ENCODE results near the gene SGMS1.
A peak's percentile ranks its signal among the peaks of the same experiment; 100 is the strongest.
"Not testable (repeated sequence)": the region's sequence is repeated elsewhere in the genome, so short reads cannot be mapped to it uniquely, and the experiment has no call there.

Gene SGMS1

GRCh38 chr10:50358925-50359687 is 264.6 kb downstream of the SGMS1 start:
- DNase-seq, result no peak

DNA sequence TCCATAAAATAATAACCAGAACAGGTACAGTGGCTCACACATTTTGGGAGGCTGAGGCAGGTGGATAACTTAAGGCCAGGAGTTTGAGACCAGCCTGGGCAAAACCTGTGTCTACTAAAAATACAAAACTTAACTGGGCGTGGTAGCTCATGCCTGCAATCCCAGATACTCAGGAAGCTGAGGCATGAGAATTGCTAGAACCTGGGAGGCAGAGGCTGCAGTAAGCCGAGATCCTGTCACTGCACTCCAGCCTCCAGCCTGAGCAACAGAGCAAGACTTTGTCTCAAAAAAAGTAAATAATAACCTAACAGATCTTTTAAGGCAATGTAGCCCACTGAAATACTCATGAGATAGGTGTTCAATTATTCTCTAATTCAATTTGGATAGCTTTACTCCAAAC is 265.3 kb downstream of the SGMS1 start:
- DNase-seq, result no peak

DNA sequence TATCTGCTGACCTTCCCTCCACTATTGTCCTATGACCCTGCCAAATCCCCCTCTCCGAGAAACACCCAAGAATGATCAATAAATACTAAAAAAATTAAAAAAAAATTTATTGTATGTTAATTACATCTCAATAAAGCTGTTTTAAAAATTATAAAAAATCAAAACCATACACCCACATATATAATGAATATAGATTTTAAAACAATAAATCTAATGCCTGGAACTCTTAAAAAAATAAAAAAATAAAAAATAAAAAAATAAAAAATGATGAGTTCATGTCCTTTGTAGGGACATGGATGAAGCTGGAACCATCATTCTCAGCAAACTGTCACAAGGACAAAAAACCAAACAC is 267.3 kb downstream of the SGMS1 start:
- not testable (repeated sequence) for DNase-seq

- not testable (repeated sequence) for DNase-seq
Measured at GRCh38 chr10:50355693-50356480, 267.9 kb downstream of the SGMS1 start.

GRCh38 chr10:50351483-50352146 is 272.1 kb downstream of the SGMS1 start:
- DNase-seq, result no peak

DNA sequence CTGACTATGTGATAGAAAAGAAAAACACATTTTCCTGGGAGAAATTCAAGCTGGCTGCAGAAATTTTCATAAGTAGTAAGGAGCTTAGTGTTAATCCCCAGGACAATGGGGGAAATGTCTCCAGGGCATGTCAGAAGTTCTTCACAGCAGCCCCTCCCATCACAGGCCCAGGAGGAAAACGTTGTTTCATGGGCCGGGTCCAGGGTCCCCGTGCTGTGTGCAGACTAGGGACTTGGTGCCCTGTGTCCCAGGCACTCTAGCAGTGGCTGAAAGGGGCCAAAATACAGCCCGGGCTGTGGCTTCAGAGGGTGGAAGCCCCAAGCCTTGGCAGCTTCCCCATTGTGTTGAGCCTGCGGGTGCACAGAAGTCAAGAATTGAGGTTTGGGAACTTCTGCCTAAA is 273.4 kb downstream of the SGMS1 start:
- DNase-seq, result no peak

DNA sequence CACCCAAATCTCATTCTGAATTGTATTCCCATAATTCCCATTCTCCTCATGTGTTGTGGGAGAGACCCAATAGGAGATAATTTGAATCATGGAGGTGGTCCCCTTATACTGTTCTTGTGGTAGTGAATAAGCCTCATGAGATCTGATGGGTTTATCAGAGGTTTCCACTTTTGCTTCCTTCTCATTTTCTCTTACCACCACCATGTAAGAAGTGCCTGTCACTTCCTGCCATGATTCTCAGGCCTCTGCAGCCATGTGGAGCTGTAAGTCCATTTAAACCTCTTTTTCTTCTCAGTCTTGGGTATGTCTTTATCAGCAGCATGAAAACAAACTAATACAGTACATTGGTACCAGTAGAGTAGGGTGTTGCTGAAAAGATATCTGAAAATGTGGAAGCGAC is 274.2 kb downstream of the SGMS1 start:
- no peak for DNase-seq

DNA sequence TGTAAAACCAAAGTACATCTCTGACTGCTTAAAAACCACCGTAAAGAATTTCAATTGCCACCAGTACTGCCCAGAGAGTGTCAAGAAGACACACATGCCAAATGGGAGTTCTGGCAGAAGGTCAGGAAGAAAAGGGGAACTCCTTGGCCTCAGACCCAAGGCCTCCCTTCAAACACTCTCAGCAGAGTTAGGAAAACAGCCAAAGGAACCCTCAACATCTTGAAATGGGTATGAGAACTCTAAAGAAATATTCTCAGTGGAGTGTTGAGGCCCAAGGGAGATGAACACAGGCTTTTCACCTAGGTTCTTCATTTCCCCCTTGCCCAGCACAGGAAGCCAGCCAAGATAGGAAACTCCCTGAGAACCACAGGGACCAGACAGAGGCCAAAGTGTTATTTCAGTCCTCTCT is 276.4 kb downstream of the SGMS1 start:
- no peak for DNase-seq

GRCh38 chr10:50346942-50347341 is 276.8 kb downstream of the SGMS1 start:
- no peak for DNase-seq

DNA sequence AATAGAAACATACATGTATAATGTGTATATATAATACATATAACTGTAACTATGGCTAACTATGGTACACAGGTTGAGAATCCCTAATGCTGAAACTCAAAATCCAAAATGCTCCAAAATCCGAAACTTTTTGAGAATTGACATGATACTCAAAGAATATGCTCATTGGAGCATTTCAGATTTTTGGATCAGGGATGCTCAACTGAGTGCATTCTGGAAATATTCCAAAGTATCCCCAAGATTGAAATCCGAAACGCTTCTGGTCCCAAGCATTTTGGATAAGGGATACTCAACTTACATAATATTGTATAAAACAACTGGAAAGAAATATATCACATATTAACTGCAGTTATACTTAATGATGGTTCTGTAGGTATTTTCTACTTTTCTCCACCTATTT is 278.2 kb downstream of the SGMS1 start:
- DNase-seq, result no peak

DNA sequence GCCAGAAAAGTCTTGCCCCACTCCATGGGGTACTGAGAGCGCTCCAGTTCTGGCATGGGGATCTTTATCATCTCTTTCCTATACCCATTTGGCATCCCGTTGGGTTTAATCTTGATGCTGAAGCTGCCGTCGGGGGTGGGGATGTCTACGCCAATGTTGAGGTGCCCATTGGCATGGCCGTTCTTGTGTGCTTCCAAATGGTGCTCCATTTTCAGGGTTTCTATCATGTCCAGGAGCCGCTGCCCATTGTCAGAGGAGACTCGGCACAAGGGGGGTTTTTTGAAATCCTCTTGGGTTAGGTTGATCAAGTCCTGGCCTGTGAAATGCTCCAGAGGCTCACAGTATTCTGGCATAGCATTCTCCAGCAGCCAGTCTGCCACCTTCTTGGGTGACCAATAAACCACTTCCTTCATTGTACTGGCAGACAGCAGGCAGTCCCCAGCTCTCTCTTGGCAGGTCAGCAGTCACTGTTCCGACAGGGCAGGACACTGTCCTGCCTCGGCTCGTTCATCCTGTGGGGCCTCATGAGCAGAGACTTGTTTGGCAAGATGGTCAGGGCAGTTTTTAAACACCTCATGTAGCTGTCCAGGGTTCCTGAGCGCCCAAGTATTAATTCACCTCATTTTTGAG is 279.9 kb downstream of the SGMS1 start:
- DNase-seq, result no peak

GRCh38 chr10:50341987-50342386 is 281.8 kb downstream of the SGMS1 start:
- no peak for DNase-seq

DNA sequence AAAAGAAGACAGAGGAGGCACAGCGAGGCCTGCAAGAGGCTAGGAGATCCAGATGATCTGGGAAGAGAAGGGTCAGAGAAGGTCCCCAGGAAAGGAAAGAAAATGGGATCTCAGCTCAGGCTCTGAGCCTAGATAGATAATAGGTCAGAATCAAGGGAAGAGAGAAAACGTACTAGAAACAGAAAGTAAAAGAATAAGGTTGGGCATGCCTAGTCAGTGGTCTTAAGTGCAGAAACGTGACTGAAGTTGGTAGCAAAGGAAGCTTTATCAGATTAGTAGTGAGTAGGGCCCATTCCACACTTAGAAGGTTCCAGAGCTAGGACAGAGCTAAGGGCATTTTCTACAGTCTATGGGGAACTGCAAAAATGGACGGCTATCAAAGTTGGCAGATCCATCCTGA is 287.6 kb downstream of the SGMS1 start:
- no peak for DNase-seq

DNA sequence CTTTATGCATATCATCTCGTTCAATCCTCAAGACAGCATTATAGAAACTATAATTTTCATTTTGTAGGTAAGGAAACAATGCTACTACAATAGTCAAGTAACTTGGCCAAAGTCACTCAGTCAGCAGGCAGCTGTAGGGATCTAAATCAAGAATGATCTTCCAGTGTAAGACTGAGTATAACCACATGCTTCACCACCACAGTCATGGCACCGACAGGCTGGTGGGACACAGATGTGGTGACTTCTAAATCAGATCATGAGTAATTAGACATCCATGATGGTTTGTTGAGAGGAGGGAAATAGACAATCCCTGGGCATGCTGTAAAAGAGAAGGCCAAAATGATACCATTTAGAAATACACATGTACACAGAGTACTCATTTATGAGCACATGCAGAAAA is 288.4 kb downstream of the SGMS1 start:
- DNase-seq, result no peak

GRCh38 chr10:50334273-50334672 is 289.5 kb downstream of the SGMS1 start:
- no peak for DNase-seq

DNA sequence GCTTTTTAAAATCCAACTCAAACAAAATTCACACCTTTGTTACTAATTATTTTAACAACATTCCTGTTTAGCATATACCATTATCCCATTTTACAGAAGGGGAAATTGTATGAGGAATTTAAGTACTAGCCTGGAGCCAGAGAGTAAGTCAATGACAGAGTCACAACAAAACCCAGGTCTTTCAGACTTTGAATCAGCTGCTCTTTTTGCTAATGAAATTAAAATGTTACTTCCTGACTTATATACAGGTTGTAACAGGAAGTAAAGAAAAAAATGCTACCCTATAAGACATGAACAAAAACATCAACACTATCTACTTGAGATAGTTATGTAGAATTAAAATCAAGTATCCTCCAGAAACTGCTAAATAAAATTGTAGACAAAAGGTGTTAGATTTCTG is 289.9 kb downstream of the SGMS1 start:
- no peak for DNase-seq

DNA sequence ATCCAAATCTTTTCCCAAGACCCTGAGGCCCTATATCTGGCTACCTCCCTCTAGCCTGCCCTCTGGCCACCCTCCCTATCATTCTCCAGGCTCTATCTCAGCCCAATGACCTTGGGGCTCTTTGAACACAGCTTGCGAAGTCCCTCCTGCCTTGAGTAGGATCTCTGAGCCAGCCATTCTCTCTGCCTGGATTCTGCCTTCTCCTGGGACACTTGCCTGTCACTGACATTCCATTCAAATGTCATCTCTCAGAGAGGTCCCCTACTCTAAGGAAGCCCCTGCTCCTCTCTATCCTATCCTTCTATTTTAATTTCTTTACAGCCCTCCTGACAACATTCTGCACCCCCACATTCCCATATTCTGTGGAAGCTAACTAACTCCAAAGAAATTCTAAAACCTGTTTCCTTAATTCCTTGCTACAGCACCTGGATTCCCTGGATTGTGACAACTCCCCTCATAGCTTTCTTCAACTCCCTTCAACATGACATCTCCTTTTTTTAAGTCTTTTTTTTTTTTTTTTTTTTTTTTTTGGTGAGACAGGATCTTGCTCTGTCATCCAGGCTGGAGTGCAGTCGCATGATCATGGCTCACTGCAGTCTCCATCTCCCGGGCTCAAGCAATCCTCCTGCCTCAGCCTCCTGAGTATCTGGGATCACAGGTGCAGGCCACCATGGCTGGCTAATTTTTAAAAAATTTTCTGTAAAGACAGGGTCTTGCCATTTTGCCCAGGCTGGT is 291.5 kb downstream of the SGMS1 start:
- DNase-seq, result no peak

GRCh38 chr10:50331486-50331885 is 292.3 kb downstream of the SGMS1 start:
- DNase-seq, result no peak

- no peak for DNase-seq
Measured at GRCh38 chr10:50326757-50327701, 296.7 kb downstream of the SGMS1 start.

DNA sequence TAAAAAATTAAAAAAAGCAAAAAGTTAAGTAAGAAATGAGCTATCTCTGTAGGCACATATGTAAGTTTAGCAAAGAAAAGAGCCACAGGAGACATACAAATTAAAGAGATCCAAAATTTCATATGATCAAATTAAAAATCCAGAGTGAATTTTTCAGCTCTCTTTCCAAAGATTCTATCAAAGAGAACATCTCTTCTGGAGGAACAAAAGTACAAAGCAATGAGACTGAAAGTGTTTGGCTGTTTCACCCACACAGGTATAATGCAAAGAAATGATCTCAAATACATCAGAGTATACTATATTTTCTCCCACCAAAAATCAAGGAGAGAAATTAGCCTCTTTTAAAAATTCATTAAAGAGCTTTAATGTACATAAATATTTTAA is 297.6 kb downstream of the SGMS1 start:
- DNase-seq, result no peak

DNA sequence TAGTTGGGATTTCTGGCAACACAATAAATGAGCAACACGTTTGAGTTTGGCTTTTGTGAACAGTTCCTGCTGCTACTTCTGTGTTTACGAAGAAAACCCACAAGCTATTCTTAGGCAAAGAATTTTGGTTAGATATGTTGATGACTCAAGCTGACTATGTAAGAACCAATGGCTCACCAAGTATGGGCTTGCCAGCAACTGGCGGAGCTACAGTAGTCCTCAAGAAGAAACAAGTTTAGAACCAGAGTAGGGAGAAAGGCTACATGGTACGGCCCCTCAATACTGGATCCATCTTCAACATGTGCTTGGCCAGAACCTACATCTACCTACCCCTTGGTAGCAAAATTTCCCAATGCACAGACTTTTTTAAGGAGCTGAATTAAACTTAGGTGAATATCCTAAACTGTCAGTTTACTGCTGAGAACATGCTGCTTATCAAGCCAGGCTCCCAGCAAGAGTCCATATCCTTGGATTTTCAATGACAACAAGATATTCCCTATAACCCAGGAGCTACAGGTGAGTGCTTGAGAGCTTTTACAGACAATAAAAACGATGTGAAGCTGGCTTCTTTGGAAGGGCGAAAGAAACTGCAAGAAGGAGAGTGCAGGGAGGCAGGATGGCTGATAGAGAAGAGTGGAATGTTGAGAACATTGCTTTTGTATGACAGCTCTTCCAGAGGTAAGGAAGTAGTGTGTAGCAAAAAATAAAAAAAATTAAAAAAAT is 298.1 kb downstream of the SGMS1 start:
- peak; percentile 1 for DNase-seq

All from CD4-positive, alpha-beta T cell treated with Interferon gamma for 1 hour (primary cell).